Measurements from ENCODE around the gene SAA1. TPM values are rescaled to one million over a fixed set of nuclear protein-coding genes. Genes with fewer than 3 reads are reported as not detected.
"Not testable (repeated sequence)": the region's sequence is repeated elsewhere in the genome, so short reads cannot be mapped to it uniquely, and the experiment has no call there.

Gene SAA1
- total and polyA plus RNA-seq, 9 donors: 1.1 to 14.4 (median 3.3) TPM; not detected in 1

- no peaks in the 10 kb centered on the region for H3K9me3 ChIP-seq
- no peaks in the 10 kb centered on the region for H3K4me1 ChIP-seq (ENCODE audit: insufficient read depth)
- no peak for DNase-seq
- no peak overlapping the region for H3K4me3 ChIP-seq
- 78 to 85% (median 81%) methylated on average over 11 of the region's 11 CpGs for WGBS, 3 donors
- H3K27ac ChIP-seq: no peak overlapping the region
- TF ChIP-seq EP300 (IDR thresholded peaks at IDR 0.05): no peak
- no peak for TF ChIP-seq POLR2A (IDR thresholded peaks at IDR 0.05)
- TF ChIP-seq, protein P1, sequence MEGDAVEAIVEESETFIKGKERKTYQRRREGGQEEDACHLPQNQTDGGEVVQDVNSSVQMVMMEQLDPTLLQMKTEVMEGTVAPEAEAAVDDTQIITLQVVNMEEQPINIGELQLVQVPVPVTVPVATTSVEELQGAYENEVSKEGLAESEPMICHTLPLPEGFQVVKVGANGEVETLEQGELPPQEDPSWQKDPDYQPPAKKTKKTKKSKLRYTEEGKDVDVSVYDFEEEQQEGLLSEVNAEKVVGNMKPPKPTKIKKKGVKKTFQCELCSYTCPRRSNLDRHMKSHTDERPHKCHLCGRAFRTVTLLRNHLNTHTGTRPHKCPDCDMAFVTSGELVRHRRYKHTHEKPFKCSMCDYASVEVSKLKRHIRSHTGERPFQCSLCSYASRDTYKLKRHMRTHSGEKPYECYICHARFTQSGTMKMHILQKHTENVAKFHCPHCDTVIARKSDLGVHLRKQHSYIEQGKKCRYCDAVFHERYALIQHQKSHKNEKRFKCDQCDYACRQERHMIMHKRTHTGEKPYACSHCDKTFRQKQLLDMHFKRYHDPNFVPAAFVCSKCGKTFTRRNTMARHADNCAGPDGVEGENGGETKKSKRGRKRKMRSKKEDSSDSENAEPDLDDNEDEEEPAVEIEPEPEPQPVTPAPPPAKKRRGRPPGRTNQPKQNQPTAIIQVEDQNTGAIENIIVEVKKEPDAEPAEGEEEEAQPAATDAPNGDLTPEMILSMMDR (IDR thresholded peaks at IDR 0.05): no peak
- H3K36me3 ChIP-seq: no peaks in the 10 kb centered on the region
- intact Hi-C loops (cut with DNase I): no loop called here
- H3K27me3 ChIP-seq: no peaks in the 10 kb centered on the region
Measured at GRCh38 chr11:18253778-18254338, 12.2 kb upstream of the SAA1 start.

DNA sequence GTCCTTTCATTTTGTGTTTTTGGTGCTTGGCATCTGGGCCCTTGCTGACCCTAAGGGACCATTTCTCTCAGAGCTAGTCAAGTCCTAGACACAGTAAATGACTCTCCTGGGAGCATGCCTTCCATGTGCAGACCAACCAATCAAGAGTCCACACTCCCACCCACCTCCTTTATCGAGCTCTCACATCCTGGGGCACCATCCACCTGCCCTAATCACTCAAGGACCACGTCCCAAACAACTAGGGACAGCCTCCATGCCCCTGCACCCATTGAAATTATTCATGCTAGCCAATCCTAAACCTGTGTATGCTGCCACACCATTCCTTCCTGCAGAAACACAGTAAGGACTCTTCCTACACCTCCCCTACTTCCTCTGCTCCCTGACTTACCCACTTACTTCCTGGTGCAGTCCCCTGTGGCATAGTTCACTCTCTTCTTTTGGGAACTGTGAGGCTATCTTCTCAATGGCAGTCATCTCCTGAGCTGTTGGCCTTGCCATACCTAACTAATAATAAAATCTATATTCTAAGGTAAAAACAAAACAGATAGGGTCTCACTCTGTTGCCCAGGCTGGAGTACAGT is 11.2 kb upstream of the SAA1 start:
- no peaks in the 10 kb centered on the region for H3K36me3 ChIP-seq
- WGBS, 3 donors: 57 to 61% (median 58%) methylated on average over 2 of the region's 2 CpGs
- TF ChIP-seq, protein P1 (IDR thresholded peaks at IDR 0.05): no peak
- TF ChIP-seq EP300 (IDR thresholded peaks at IDR 0.05): no peak
- TF ChIP-seq POLR2A (IDR thresholded peaks at IDR 0.05): no peak

DNA sequence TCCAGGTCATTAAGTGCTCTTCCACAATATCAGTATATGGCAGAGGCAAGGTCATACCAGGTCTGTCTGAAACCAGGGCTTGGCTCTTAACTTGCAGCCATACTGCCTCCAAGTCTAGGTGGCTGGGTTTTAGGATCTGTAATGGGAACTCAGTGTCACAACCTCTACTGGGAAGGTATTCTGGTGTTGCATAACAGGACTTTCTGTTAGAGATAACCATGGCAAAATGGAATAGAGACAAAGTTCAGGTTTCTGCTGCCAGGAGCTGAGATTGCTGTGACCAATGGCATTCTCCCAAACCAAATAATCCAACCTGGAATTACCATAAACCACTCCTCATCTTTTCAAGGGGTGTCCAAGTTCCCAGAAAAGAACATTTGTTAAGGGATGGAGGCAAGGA is 6.8 kb upstream of the SAA1 start:
- Histone ChIP-seq H3K27me3 (no peaks in the 10 kb centered on the region), H3K27ac (no peak overlapping the region), H3K36me3 (no peaks in the 10 kb centered on the region), H3K4me3 (no peak overlapping the region), H3K9me3 (no peaks in the 10 kb centered on the region), H3K4me1 (ENCODE audit: insufficient read depth) (no peaks in the 10 kb centered on the region)
- intact Hi-C loops (cut with DNase I): no loop called here
- DNase-seq: no peak
- TF ChIP-seq POLR2A (IDR thresholded peaks at IDR 0.05): no peak
- no peak for TF ChIP-seq EP300 (IDR thresholded peaks at IDR 0.05)
- TF ChIP-seq, protein P1 (IDR thresholded peaks at IDR 0.05): no peak

More for the DNA sequence above, 11.2 kb upstream of the SAA1 start:
- Histone ChIP-seq H3K27me3 (no peaks in the 10 kb centered on the region), H3K9me3 (no peaks in the 10 kb centered on the region), H3K4me3 (no peak overlapping the region), H3K27ac (no peak overlapping the region), H3K4me1 (ENCODE audit: insufficient read depth) (no peaks in the 10 kb centered on the region)
- DNase-seq: no peak
- intact Hi-C loops (cut with DNase I): no loop called here

- Histone ChIP-seq H3K27ac (no peak overlapping the region), H3K9me3 (no peaks in the 10 kb centered on the region), H3K4me3 (no peak overlapping the region), H3K36me3 (no peaks in the 10 kb centered on the region), H3K27me3 (no peaks in the 10 kb centered on the region), H3K4me1 (ENCODE audit: insufficient read depth) (no peaks in the 10 kb centered on the region)
- TF ChIP-seq EP300 (IDR thresholded peaks at IDR 0.05) (no peak), POLR2A (IDR thresholded peaks at IDR 0.05) (no peak)
- TF ChIP-seq, protein P1 (IDR thresholded peaks at IDR 0.05): no peak
- no peak for DNase-seq
- intact Hi-C loops (cut with DNase I): no loop called here
- 91 to 94% (median 93%) methylated on average over 14 of the region's 14 CpGs for whole genome bisulfite sequencing, 3 donors
Measured at GRCh38 chr11:18261721-18262120, 4.3 kb upstream of the SAA1 start.

DNA sequence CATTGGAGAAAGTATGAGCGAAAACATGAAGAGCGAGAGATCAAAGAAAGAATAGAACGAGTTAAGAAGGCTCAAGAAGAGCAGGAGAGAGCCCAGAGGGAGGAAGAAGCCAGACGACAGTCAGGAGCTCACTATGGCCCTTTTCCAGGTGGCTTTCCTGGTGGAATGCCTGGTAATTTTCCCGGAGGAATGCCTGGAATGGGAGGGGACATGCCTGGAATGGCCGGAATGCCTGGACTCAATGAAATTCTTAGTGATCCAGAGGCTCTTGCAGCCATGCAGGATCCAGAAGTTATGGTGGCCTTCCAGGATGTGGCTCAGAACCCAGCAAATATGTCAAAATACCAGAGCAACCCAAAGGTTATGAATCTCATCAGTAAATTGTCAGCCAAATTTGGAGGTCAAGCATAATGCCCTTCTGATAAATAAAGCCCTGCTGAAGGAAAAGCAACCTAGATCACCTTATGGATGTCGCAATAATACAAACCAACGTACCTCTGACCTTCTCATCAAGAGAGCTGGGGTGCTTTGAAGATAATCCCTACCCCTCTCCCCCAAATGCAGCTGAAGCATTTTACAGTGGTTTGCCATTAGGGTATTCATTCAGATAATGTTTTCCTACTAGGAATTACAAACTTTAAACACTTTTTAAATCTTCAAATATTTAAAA is 3.2 kb upstream of the SAA1 start:
- H3K27me3 ChIP-seq; H3K27ac ChIP-seq; DNase-seq; intact Hi-C loops (cut with DNase I); H3K4me3 ChIP-seq; H3K4me1 ChIP-seq (ENCODE audit: insufficient read depth); H3K9me3 ChIP-seq; H3K36me3 ChIP-seq: not testable (repeated sequence)
- WGBS, 3 donors: 48 to 61% (median 60%) methylated on average over 8 of the region's 8 CpGs

Data from ovary (tissue), 9 donors.